Right forelimb (tissue), 1 donor: Measurements from ENCODE around the gene PTH1R.
A peak's percentile ranks its signal among the peaks of the same experiment; 100 is the strongest.

Source experiments
- DNase-seq: peaks from one replicate; pipeline ENCODE4 v3.0.0-alpha.2; 2018

Gene PTH1R

GRCh38 chr3:46877406-46878125 is at the start of gene PTH1R:
Gene PTH1R, plus strand, starts transcription at chr3:46877721. Its CDS starts 5,839 bp downstream, at chr3:46883560.
- no peak for DNase-seq

- DNase-seq, result no peak
These were observed 47.8 kb upstream of the PTH1R start for GRCh38 chr3:46829699-46830208.

GRCh38 chr3:46830801-46831200 is 46.7 kb upstream of the PTH1R start:
- DNase-seq, result no peak

GRCh38 chr3:46831316-46831715 is 46.2 kb upstream of the PTH1R start:
- no peak for DNase-seq

- no peak for DNase-seq
These were observed 45.7 kb upstream of the PTH1R start for GRCh38 chr3:46831841-46832240.

GRCh38 chr3:46833346-46834300 is 43.9 kb upstream of the PTH1R start:
- no peak for DNase-seq

GRCh38 chr3:46835054-46835453 is 42.5 kb upstream of the PTH1R start:
- no peak for DNase-seq

- no peak for DNase-seq
These were observed 42.0 kb upstream of the PTH1R start for GRCh38 chr3:46835491-46835890.

GRCh38 chr3:46838301-46838700 is 39.2 kb upstream of the PTH1R start:
- DNase-seq, result no peak

- DNase-seq, result no peak
These were observed 37.0 kb upstream of the PTH1R start for GRCh38 chr3:46840491-46840890.

- DNase-seq, result no peak
These were observed 34.0 kb upstream of the PTH1R start for GRCh38 chr3:46843508-46843907.

- peak; percentile 22 for DNase-seq
These were observed 33.1 kb upstream of the PTH1R start for GRCh38 chr3:46844397-46844796.

GRCh38 chr3:46844881-46845312 is 32.6 kb upstream of the PTH1R start:
- peak; percentile 46 for DNase-seq

- DNase-seq, result peak; percentile 87
These were observed 32.1 kb upstream of the PTH1R start for GRCh38 chr3:46845397-46845859.

GRCh38 chr3:46845860-46846623 is 31.5 kb upstream of the PTH1R start:
- DNase-seq, result peak; percentile 94

- peak; percentile 29 for DNase-seq
These were observed 30.6 kb upstream of the PTH1R start for GRCh38 chr3:46846624-46847542.

GRCh38 chr3:46847744-46848143 is 29.8 kb upstream of the PTH1R start:
- peak; percentile 32 for DNase-seq

- DNase-seq, result peak; percentile 52
These were observed 29.1 kb upstream of the PTH1R start for GRCh38 chr3:46848271-46849044.

GRCh38 chr3:46849045-46849631 is 28.4 kb upstream of the PTH1R start:
- peak; percentile 42 for DNase-seq
